HEK293T (cell line): Measurements from ENCODE around the gene TAS2R60.

Experiments used
- CTCF ChIA-PET: fragments of 350-600 bp; formaldehyde crosslinking; extraction: SDS; loops from one replicate; lab custom pipeline; 2021; ENCODE audit warnings: antibody characterized with exemption, inconsistent platforms; lab: Yijun Ruan, JAX
- POLR2A ChIA-PET: fragments of 350-600 bp; formaldehyde crosslinking; extraction: SDS; loops from one replicate; lab custom pipeline; 2020; ENCODE audit warnings: antibody characterized with exemption, inconsistent platforms; lab: Yijun Ruan, JAX
- DNase-seq: peaks from one replicate; pipeline ENCODE4 v3.0.0; 2012; ENCODE audit warnings: mixed read lengths; ENCODE audit errors: extremely low spot score
- ARNT ChIP-seq: fragments of 450-650 bp; IDR thresholded peaks from 2 replicates; pipeline ENCODE4 v1.6.1; 2017; ENCODE audit warnings: mild to moderate bottlenecking
- BHLHE40 ChIP-seq: fragments of 450-650 bp; IDR thresholded peaks from 2 replicates; pipeline ENCODE4 v1.6.1; 2016; ENCODE audit warnings: mild to moderate bottlenecking, moderate library complexity, borderline replicate concordance
- CTBP1 ChIP-seq: fragments of 450-650 bp; IDR thresholded peaks from 2 replicates; pipeline ENCODE4 v1.6.1; 2016; ENCODE audit warnings: borderline replicate concordance
- ELF4 ChIP-seq: fragments of 450-650 bp; IDR thresholded peaks from 2 replicates; pipeline ENCODE4 v1.6.1; 2017; ENCODE audit warnings: antibody characterized with exemption
- FOXA1 ChIP-seq: fragments of 450-650 bp; IDR thresholded peaks from 2 replicates; pipeline ENCODE4 v1.6.1; 2016; ENCODE audit warnings: mild to moderate bottlenecking
- FOXK2 ChIP-seq: fragments of 450-650 bp; IDR thresholded peaks from 2 replicates; pipeline ENCODE4 v1.6.1; 2016; ENCODE audit warnings: mild to moderate bottlenecking
- FOXM1 ChIP-seq: fragments of 450-650 bp; IDR thresholded peaks from 2 replicates; pipeline ENCODE4 v1.6.1; 2017; ENCODE audit warnings: mild to moderate bottlenecking, borderline replicate concordance
- HDGF ChIP-seq: fragments of 450-650 bp; IDR thresholded peaks from 2 replicates; pipeline ENCODE4 v1.6.1; 2017; ENCODE audit warnings: antibody characterized with exemption, borderline replicate concordance
- L3MBTL2 ChIP-seq: fragments of 450-650 bp; conservative IDR thresholded peaks from 2 replicates; pipeline ENCODE4 v1.6.1; 2016; ENCODE audit warnings: mild to moderate bottlenecking
- LEF1 ChIP-seq: fragments of 450-650 bp; IDR thresholded peaks from 2 replicates; pipeline ENCODE4 v1.6.1; 2017; ENCODE audit warnings: mild to moderate bottlenecking, borderline replicate concordance
- NFRKB ChIP-seq: fragments of 450-650 bp; IDR thresholded peaks from 2 replicates; pipeline ENCODE4 v1.6.1; 2016; ENCODE audit warnings: mild to moderate bottlenecking, moderate library complexity
- SP1 ChIP-seq: fragments of 450-650 bp; IDR thresholded peaks from 2 replicates; pipeline ENCODE4 v1.6.1; 2017
- SUZ12 ChIP-seq: fragments of 450-650 bp; IDR thresholded peaks from 2 replicates; pipeline ENCODE4 v1.6.1; 2016; ENCODE audit warnings: mild to moderate bottlenecking
- TARDBP ChIP-seq: fragments of 450-650 bp; IDR thresholded peaks from 2 replicates; pipeline ENCODE4 v1.6.1; 2016
- ZNF384 ChIP-seq: fragments of 450-650 bp; IDR thresholded peaks from 2 replicates; pipeline ENCODE4 v1.6.1; 2016
- TF ChIP-seq, protein P1 (sequence below): fragments of 450-650 bp; IDR thresholded peaks from 2 replicates; pipeline ENCODE4 v1.6.1; 2016

Gene TAS2R60

DNA sequence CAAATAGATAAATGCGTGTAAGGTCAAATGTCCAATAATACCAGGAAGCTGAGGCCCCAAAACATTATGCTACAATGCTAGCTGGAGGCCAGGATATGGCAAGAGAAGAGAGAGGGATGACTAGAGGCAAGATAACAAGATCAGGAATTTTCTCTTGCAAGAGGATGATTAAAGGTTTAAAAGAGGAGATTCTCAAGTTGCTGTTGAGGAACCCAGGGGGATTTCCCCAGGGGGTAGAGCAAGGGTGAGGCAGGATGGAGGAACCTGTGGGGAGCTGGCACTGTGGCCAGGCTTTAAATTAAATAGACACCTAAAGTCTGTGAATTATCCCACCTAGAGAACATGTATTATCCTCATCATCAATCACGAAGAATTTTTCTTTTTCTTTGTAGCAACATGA lies 3.4 kb upstream of the TAS2R60 start:
- CTCF ChIA-PET = no interaction called here
- no peak for TF ChIP-seq TARDBP
- TF ChIP-seq BHLHE40 = no peak
- no peak for TF ChIP-seq ARNT
- TF ChIP-seq FOXK2 = no peak
- no peak for TF ChIP-seq HDGF
- no peak for TF ChIP-seq L3MBTL2
- no peak for TF ChIP-seq FOXA1
- TF ChIP-seq, protein P1, sequence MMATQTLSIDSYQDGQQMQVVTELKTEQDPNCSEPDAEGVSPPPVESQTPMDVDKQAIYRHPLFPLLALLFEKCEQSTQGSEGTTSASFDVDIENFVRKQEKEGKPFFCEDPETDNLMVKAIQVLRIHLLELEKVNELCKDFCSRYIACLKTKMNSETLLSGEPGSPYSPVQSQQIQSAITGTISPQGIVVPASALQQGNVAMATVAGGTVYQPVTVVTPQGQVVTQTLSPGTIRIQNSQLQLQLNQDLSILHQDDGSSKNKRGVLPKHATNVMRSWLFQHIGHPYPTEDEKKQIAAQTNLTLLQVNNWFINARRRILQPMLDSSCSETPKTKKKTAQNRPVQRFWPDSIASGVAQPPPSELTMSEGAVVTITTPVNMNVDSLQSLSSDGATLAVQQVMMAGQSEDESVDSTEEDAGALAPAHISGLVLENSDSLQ = no peak
- TF ChIP-seq FOXM1 = no peak
- no peak for TF ChIP-seq SUZ12
- TF ChIP-seq ELF4 = no peak
- no peak for TF ChIP-seq LEF1
- no peak for TF ChIP-seq NFRKB
- TF ChIP-seq ZNF384 = no peak
- TF ChIP-seq SP1 = no peak
- no peak for TF ChIP-seq CTBP1
- DNase-seq = no peak
- POLR2A ChIA-PET = no interaction called here

GRCh38 chr7:143444063-143444782 lies 970 bp downstream of the TAS2R60 start:
- ChIA-PET CTCF (no interaction called here), POLR2A (no interaction called here)
- DNase-seq = no peak
- TF ChIP-seq ZNF384 (no peak), SP1 (no peak), CTBP1 (no peak), FOXK2 (no peak), LEF1 (no peak), FOXA1 (no peak), FOXM1 (no peak), ELF4 (no peak), HDGF (no peak), SUZ12 (no peak), NFRKB (no peak), ARNT (no peak), BHLHE40 (no peak)
- TF ChIP-seq, protein P1 = no peak

- CTCF ChIA-PET = no interaction called here
- POLR2A ChIA-PET = no interaction called here
- no peak for TF ChIP-seq LEF1
- no peak for TF ChIP-seq BHLHE40
- TF ChIP-seq FOXK2 = no peak
- no peak for TF ChIP-seq CTBP1
- no peak for TF ChIP-seq FOXM1
- no peak for TF ChIP-seq SUZ12
- no peak for TF ChIP-seq ELF4
- TF ChIP-seq L3MBTL2 = no peak
- no peak for TF ChIP-seq FOXA1
- TF ChIP-seq TARDBP = no peak
- TF ChIP-seq SP1 = no peak
These were observed 1.5 kb downstream of the TAS2R60 start for GRCh38 chr7:143444785-143445184.

DNA sequence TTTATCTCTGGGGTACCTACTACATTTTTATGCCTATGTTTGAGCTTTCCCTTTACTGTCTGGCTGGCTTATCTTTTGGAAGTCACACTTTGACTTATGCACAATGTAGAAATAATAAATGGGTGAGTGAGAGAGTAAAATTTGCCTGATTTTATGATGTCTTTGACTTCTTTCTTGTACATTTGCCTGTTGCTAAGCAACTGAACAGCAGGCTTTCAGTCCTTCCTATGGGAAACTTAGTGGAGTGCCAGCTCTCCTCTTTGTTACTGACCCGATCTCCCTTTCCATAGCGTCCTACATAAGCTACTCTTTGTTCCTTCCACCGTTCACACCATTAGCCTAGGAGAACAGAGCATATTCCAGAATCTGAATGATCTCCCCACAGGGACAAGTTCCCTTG lies 4.2 kb downstream of the TAS2R60 start:
- ChIA-PET CTCF (no interaction called here), POLR2A (no interaction called here)
- no peak for DNase-seq
- TF ChIP-seq LEF1 (no peak), ZNF384 (no peak), FOXK2 (no peak), BHLHE40 (no peak), NFRKB (no peak), CTBP1 (no peak), SP1 (no peak), FOXA1 (no peak), HDGF (no peak), ELF4 (no peak), TARDBP (no peak)

More at GRCh38 chr7:143444785-143445184, 1.5 kb downstream of the TAS2R60 start:
- DNase-seq = no peak

- no peak for TF ChIP-seq ELF4
- TF ChIP-seq NFRKB = no peak
- TF ChIP-seq CTBP1 = no peak
- TF ChIP-seq ARNT = no peak
- TF ChIP-seq FOXA1 = no peak
- DNase-seq = no peak
- ChIA-PET CTCF (no interaction called here), POLR2A (no interaction called here)
These were observed 5.2 kb downstream of the TAS2R60 start for GRCh38 chr7:143448429-143448828.

- ChIA-PET POLR2A (no interaction called here), CTCF (no interaction called here)
- no peak for TF ChIP-seq ZNF384
- no peak for TF ChIP-seq LEF1
- no peak for TF ChIP-seq HDGF
- TF ChIP-seq NFRKB = no peak
- no peak for TF ChIP-seq ELF4
- TF ChIP-seq, protein P1 = no peak
- no peak for TF ChIP-seq SP1
- TF ChIP-seq SUZ12 = no peak
- TF ChIP-seq BHLHE40 = no peak
- TF ChIP-seq ARNT = no peak
- no peak for TF ChIP-seq FOXA1
- no peak for TF ChIP-seq FOXK2
- no peak for TF ChIP-seq CTBP1
- no peak for TF ChIP-seq TARDBP
- no peak for DNase-seq
These were observed 6.5 kb downstream of the TAS2R60 start for GRCh38 chr7:143449793-143450192.
